ENCODE measurements around the gene NTNG1. TPM values are rescaled to one million over a fixed set of nuclear protein-coding genes. Genes with fewer than 3 reads are reported as not detected.

Gene NTNG1
- total and polyA plus RNA-seq, 2 of the 8 experiments (the other 6 are each of a cell fraction or from before 2014, with no cell fraction given) = 1.2 to 4.1 TPM

- 92% methylated on average over 3 of the region's 3 CpGs; no CpG with 5 or more reads in 1 of the 2 experiments for WGBS, 2 experiments (ENCODE audit: extremely low coverage in 1 of 2, insufficient coverage in 1 of 2, insufficient read length in 1 of 2, insufficient replicate concordance in 2 of 2, low coverage in 1 of 2, low lambda C conversion rate in 2 of 2, missing lambda C conversion rate in 1 of 2)
- H3K79me1 ChIP-seq (ENCODE audit: low read depth, low read length) = no peaks in the 10 kb centered on the region
- no peak overlapping the region for H3K56ac ChIP-seq (replicated peaks; ENCODE audit: insufficient read length, low read depth, low read length)
- H3K27me3 ChIP-seq (replicated peaks in 1 of 4; ENCODE audit: control insufficient read depth in 3 of 4, extremely low read depth in 1 of 4, insufficient read depth in 3 of 4, low read length in 3 of 4) = no peaks in the 10 kb centered on the region
- no peak for DNase-seq (ENCODE audit: low read depth in 1 of 2, low spot score in 2 of 2)
- no peaks in the 10 kb centered on the region for H3K79me2 ChIP-seq (ENCODE audit: control insufficient read depth in 1 of 2, insufficient read depth in 2 of 2, low read length in 2 of 2)
- no peak overlapping the region for H2BK12ac ChIP-seq (ENCODE audit: low read depth, low read length)
- CTCF ChIA-PET (ENCODE audit: partially characterized antibody) = interaction anchor here (0.5 to 0.8 kb wide), 2 partner anchors 9 to 130 kb away, joined by 3 read pairs; no protein-coding TSS in a partner anchor
- H3K27ac ChIP-seq (ENCODE audit: low read depth, low read length) = no peak overlapping the region
- no peak overlapping the region for H3K4me3 ChIP-seq (ENCODE audit: extremely low read depth in 1 of 4, insufficient read depth in 2 of 4, low read depth in 3 of 4, low read length in 4 of 4)
- no peak overlapping the region for H3K14ac ChIP-seq (ENCODE audit: insufficient read length)
- no peaks in the 10 kb centered on the region for H4K20me1 ChIP-seq (replicated peaks in 1 of 2; ENCODE audit: control insufficient read depth in 1 of 2, insufficient read depth in 2 of 2, low read length in 2 of 2)
- no peak overlapping the region for H2BK20ac ChIP-seq (ENCODE audit: low read length)
- no peaks in the 10 kb centered on the region for H3K23me2 ChIP-seq (ENCODE audit: low read depth, low read length)
- no peak overlapping the region for H3K4ac ChIP-seq (replicated peaks; ENCODE audit: insufficient read length, low read depth, low read length)
- H4K8ac ChIP-seq (ENCODE audit: extremely low read depth, insufficient read depth, low read length) = no peak overlapping the region
- H4K5ac ChIP-seq (ENCODE audit: insufficient read length, low read depth, low read length) = no peak overlapping the region
- POLR2A ChIA-PET (ENCODE audit: partially characterized antibody) = no interaction called here
- H2AK5ac ChIP-seq (ENCODE audit: low read depth, low read length) = no peak overlapping the region
- no peak overlapping the region for H4K91ac ChIP-seq (replicated peaks; ENCODE audit: insufficient read length, low read length)
- H3K36me3 ChIP-seq (ENCODE audit: control insufficient read depth in 2 of 4, insufficient read depth in 4 of 4, low read length in 3 of 4) = no peaks in the 10 kb centered on the region
- no peak overlapping the region for H2BK5ac ChIP-seq (ENCODE audit: low read depth, low read length)
- no peak overlapping the region for H3K23ac ChIP-seq (ENCODE audit: insufficient read length)
- H2BK120ac ChIP-seq (replicated peaks; ENCODE audit: low read depth, low read length) = no peak overlapping the region
- H2AFZ ChIP-seq (ENCODE audit: low read length) = no peak overlapping the region; the same call in 1 of the 2 replicates
- H3K9ac ChIP-seq (replicated peaks in 1 of 4; ENCODE audit: extremely low read depth in 1 of 4, low read depth in 3 of 4, low read length in 3 of 4) = no peak overlapping the region
- no peak for FAIRE-seq
- no peaks in the 10 kb centered on the region for H3K9me3 ChIP-seq (ENCODE audit: insufficient read depth in 2 of 2, low read depth in 1 of 2, low read length in 1 of 2)
- H3K18ac ChIP-seq (ENCODE audit: extremely low read depth, low read length) = no peak overlapping the region
- no peak overlapping the region for H3K4me2 ChIP-seq (ENCODE audit: insufficient read depth in 1 of 2, low read depth in 2 of 2, low read length in 2 of 2)
- no peaks in the 10 kb centered on the region for H3K4me1 ChIP-seq (replicated peaks in 1 of 4; ENCODE audit: control insufficient read depth in 3 of 4, insufficient read depth in 4 of 4, low read length in 3 of 4)
- no peak overlapping the region for H2BK15ac ChIP-seq (ENCODE audit: low read length)
- no peak for TF ChIP-seq POLR2A (IDR thresholded peaks at IDR 0.05; ENCODE audit: control extremely low read depth in 1 of 2, low read depth in 2 of 2, low read length in 2 of 2)
- TF ChIP-seq GTF2F1 (IDR thresholded peaks at IDR 0.05; ENCODE audit: borderline replicate concordance, low read depth, low read length) = no peak
- TF ChIP-seq TEAD4 (IDR thresholded peaks at IDR 0.05; ENCODE audit: low read depth, low read length) = no peak
- no peak for TF ChIP-seq EGR1 (IDR thresholded peaks at IDR 0.05; ENCODE audit: borderline replicate concordance, low read depth, low read length)
- TF ChIP-seq ZNF274 (IDR thresholded peaks at IDR 0.05; ENCODE audit: borderline replicate concordance, extremely low read depth, low read length) = no peak
- no peak for TF ChIP-seq SIX5 (IDR thresholded peaks at IDR 0.05; ENCODE audit: low read depth, low read length)
- TF ChIP-seq FOSL1 (IDR thresholded peaks at IDR 0.05; ENCODE audit: insufficient read depth, low read depth, low read length) = no peak
These were observed 34.9 kb upstream of the NTNG1 start for GRCh38 chr1:107105914-107106313.
